Stimulated activated naive CD8-positive, alpha-beta T cell treated with anti-CD3 and anti-CD28 coated beads, Interleukin-15, Interleukin-2, amounts not matched to agents 100 ng/mL and 50 ng/mL, for 24 hours (primary cell): ENCODE data around the gene AKAP14.
"Not testable (repeated sequence)": the region's sequence is repeated elsewhere in the genome, so short reads cannot be mapped to it uniquely, and the experiment has no call there.

ENCODE experiments used
- H3K27ac Mint-ChIP-seq: one replicate; pipeline ENCODE4 v1.8.0; 2021; ENCODE audit warnings: mild to moderate bottlenecking, mixed read lengths
- H3K27me3 Mint-ChIP-seq: one replicate; pipeline ENCODE4 v1.8.0; 2021; ENCODE audit warnings: mixed read lengths
- H3K36me3 Mint-ChIP-seq: one replicate; pipeline ENCODE4 v1.8.0; 2021; ENCODE audit warnings: low read depth, mixed read lengths
- H3K4me1 Mint-ChIP-seq: one replicate; pipeline ENCODE4 v1.8.0; 2021; ENCODE audit warnings: low read depth, mixed read lengths
- H3K4me3 Mint-ChIP-seq: one replicate; pipeline ENCODE4 v1.8.0; 2021; ENCODE audit warnings: mild to moderate bottlenecking, mixed read lengths
- H3K9me3 Mint-ChIP-seq: one replicate; pipeline ENCODE4 v1.8.0; 2021; ENCODE audit warnings: mixed read lengths

Gene AKAP14

DNA sequence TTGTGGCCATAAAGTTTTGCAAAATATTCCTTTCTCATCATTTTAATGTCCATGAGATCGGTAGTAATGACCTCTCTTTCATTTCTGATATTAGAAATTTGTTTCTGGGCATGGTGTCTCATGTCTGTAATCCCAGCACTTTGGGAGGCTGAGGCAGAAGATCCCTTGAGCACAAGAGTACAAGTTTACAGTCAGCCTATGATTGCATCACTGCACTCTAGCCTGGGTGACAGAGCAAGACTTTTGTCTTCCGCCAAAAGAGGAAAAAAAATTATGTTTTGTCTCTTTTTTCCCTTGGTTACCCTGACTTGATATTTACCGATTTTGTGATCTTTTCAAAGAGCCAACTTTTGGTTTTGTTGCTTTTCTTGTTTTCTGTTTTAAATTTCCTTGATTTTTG lies 58.7 kb downstream of the AKAP14 start:
- Mint-ChIP-seq H3K27me3 (peaks cover 19% of the 10 kb centered on the region), H3K36me3 (no peaks in the 10 kb centered on the region), H3K4me1 (peaks cover 30% of the 10 kb centered on the region), H3K27ac (no peak overlapping the region), H3K4me3 (no peak overlapping the region), H3K9me3 (no peaks in the 10 kb centered on the region)

DNA sequence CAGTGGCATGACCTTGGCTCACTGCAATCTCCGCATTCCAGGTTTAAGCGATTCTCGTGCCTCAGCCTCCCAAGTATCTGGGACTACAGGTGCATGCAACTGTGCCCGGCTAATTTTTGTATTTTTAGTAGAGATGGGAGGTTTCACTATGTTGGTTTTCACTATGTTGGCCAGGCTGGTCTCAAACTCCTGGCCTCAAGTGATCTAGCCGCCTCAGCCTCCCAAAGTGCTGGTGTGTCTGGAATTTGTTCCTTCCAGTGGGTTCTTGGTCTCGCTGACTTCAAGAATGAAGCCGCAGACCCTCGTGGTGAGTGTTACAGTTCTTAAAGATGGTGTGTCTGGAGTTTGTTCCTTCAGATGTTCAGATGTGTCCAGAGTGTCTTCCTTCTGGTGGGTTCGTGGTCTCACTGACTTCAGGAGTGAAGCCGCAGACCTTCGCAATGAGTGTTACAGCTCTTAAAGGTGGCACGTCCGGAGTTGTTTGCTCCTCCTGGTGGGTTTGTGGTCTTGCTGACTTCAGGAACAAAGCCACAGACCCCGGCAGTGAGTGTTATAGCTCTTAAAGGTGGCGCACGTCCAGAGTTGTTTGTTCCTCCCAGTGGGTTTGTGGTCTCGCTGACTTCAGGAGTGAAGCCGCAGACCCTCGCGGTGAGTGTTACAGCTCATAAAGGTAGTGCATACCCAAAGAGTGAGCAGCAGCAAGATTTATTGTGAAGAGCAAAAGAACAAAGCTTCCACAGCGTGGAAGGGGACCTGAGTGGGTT lies 60.3 kb downstream of the AKAP14 start:
- peak overlapping the region; percentile 30 for H3K4me3 Mint-ChIP-seq
- peak overlapping the region; percentile 72 for H3K27ac Mint-ChIP-seq
- peaks cover 30% of the 10 kb centered on the region for H3K4me1 Mint-ChIP-seq

DNA sequence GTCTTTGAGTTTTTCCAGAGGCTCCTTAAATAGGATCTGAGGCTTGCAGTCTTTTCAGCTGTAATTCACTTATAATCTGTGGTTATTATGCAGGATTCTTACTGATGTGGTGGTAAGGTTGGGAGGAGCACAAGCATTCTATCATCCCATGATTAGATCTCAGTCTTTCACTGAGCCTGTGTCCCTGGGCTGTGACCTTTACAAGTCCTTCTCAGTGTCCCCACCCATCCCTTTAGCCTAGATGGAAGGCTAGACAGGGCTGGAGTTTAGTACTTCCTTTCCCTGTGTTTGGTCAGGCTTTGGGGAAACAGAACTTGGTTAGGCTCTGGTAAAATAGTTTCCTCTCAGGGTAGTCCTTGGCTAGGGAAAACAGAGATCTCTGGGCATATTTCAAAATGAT lies 64.9 kb downstream of the AKAP14 start:
- peaks cover 36% of the 10 kb centered on the region for H3K27me3 Mint-ChIP-seq
- no peaks in the 10 kb centered on the region for H3K36me3 Mint-ChIP-seq
- peaks cover 11% of the 10 kb centered on the region for H3K4me1 Mint-ChIP-seq
- H3K27ac Mint-ChIP-seq, result no peak overlapping the region
- no peaks in the 10 kb centered on the region for H3K9me3 Mint-ChIP-seq
- no peak overlapping the region for H3K4me3 Mint-ChIP-seq

More for the DNA sequence above, 60.3 kb downstream of the AKAP14 start:
- H3K9me3 Mint-ChIP-seq, H3K36me3 Mint-ChIP-seq: not testable (repeated sequence)
- H3K27me3 Mint-ChIP-seq, result peaks cover 36% of the 10 kb centered on the region

DNA sequence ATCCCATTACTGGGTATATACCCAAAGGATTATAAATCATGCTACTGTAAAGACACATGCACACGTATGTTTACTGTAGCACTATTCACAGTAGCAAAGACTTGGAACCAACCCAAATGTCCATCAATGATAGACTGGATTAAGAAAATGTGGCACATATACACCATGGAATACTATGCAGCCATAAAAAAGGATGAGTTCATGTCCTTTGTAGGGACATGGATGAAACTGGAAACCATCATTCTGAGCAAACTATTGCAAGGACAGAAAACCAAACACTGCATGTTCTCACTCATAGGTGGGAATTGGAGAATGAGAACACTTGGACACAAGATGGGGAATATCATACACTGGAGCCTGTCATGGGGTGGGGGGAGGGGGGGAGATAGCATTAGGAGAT lies 71.1 kb downstream of the AKAP14 start:
- not testable (repeated sequence) for H3K36me3 Mint-ChIP-seq, H3K27ac Mint-ChIP-seq, H3K9me3 Mint-ChIP-seq, H3K4me3 Mint-ChIP-seq, H3K4me1 Mint-ChIP-seq
- peaks cover 13% of the 10 kb centered on the region for H3K27me3 Mint-ChIP-seq
